PFSK-1 (cell line): ENCODE results near the gene CNOT1.

Source experiments
- FOXP2 ChIP-seq: optimal IDR thresholded peaks from 2 replicates; pipeline ENCODE3; 2011; ENCODE audit warnings: borderline replicate concordance, control low read depth, inconsistent platforms; ENCODE audit not compliant: insufficient read depth; ENCODE audit errors: extremely low read length, extremely low read depth
- POLR2AphosphoS5 ChIP-seq: IDR thresholded peaks from 2 replicates; pipeline ENCODE4 v1.6.1; 2012; ENCODE audit warnings: low read depth, mild to moderate bottlenecking, control low read depth, low read length, moderate library complexity
- SIN3A ChIP-seq: IDR thresholded peaks from 2 replicates; pipeline ENCODE4 v1.6.1; 2012; ENCODE audit warnings: mild to moderate bottlenecking, low read length, moderate library complexity, borderline replicate concordance; ENCODE audit not compliant: insufficient read depth
- TAF1 ChIP-seq: IDR thresholded peaks from 2 replicates; pipeline ENCODE4 v1.6.1; 2012; ENCODE audit warnings: low read length, control low read depth, borderline replicate concordance; ENCODE audit not compliant: insufficient read depth
- TF ChIP-seq, protein P1 (sequence below), 2 experiments: IDR thresholded peaks; 2 replicates each; pipeline versions ENCODE4 v1.6.1 to v1.8.0; 2011 to 2012; ENCODE audit warnings: low read depth in 2 of 2, low read length in 2 of 2, control low read depth in 1 of 2, inconsistent platforms in 1 of 2, mild to moderate bottlenecking in 1 of 2, moderate library complexity in 1 of 2; ENCODE audit not compliant: insufficient read depth in 1 of 2

The CNOT1 gene

DNA sequence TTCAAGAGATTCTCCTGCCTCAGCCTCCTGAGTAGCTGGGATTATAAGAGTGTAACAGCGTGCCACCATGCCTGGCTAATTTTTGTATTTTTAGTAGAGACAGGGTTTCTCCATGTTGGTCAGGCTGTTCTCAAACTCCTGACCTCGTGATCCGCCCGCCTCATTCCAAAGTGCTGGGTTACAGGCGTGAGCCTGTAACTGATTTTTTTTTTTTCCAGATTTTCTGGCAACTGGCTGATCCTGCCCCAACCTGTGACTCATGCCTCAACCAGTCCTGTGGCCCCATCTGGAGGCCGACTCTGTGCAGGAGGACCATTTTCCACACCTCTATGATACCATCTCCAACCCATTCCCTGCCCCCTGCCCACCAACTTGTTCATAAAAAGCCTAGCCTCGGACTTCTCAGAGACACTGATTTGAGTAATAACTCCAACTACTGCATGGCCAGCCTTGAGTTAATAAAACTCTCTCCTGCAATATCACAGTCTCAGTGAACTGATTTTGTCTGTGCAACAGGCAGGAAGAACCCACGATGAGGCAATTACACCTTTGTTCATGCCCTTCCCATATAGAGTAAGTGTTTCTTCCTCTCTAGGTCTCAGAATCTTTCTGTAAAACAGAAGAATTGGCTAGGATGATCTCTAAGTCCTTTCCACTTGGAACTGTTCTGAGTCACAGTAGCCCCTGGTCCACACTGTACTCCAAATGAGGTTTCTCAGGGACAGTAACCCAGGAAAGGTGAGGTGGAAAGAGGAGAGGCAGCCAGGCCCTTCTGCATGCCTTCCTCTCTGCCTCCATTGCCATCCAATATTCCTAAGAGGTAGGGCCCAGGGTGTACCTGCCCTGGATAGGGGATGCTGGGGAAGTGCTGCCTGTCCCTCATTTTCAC lies 8.8 kb upstream of the CNOT1 start:
- TF ChIP-seq TAF1 (no peak), SIN3A (no peak), FOXP2 (no peak), POLR2AphosphoS5 (no peak)
- TF ChIP-seq, protein P1, sequence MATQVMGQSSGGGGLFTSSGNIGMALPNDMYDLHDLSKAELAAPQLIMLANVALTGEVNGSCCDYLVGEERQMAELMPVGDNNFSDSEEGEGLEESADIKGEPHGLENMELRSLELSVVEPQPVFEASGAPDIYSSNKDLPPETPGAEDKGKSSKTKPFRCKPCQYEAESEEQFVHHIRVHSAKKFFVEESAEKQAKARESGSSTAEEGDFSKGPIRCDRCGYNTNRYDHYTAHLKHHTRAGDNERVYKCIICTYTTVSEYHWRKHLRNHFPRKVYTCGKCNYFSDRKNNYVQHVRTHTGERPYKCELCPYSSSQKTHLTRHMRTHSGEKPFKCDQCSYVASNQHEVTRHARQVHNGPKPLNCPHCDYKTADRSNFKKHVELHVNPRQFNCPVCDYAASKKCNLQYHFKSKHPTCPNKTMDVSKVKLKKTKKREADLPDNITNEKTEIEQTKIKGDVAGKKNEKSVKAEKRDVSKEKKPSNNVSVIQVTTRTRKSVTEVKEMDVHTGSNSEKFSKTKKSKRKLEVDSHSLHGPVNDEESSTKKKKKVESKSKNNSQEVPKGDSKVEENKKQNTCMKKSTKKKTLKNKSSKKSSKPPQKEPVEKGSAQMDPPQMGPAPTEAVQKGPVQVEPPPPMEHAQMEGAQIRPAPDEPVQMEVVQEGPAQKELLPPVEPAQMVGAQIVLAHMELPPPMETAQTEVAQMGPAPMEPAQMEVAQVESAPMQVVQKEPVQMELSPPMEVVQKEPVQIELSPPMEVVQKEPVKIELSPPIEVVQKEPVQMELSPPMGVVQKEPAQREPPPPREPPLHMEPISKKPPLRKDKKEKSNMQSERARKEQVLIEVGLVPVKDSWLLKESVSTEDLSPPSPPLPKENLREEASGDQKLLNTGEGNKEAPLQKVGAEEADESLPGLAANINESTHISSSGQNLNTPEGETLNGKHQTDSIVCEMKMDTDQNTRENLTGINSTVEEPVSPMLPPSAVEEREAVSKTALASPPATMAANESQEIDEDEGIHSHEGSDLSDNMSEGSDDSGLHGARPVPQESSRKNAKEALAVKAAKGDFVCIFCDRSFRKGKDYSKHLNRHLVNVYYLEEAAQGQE (IDR thresholded peaks at IDR 0.05; ENCODE audit: insufficient read depth in 1 of 2, low read depth in 2 of 2, low read length in 2 of 2): no peak

DNA sequence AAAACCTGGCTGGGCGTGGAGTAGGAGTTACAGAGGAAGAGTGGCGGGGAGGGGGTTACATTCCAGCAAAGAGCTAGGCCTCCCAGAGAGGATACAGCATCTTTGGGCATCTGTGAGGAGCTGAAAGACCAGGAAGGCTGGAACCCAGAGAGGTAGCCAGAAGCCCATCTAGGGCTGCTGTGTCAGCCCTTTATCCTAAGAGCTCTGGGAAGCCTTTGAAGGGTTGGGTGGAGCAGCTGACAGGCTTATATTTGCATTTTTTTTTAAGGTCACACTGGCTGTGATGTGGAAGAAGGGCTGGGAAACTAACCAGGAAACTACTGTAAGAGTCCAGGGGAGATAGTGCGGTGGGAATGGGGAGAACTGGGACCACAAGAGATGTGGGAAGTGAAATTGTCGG lies 6.8 kb upstream of the CNOT1 start:
- TF ChIP-seq FOXP2 (no peak), POLR2AphosphoS5 (no peak), SIN3A (no peak), TAF1 (no peak)
- TF ChIP-seq, protein P1 (IDR thresholded peaks at IDR 0.05; ENCODE audit: insufficient read depth in 1 of 2, low read depth in 2 of 2, low read length in 2 of 2): no peak

DNA sequence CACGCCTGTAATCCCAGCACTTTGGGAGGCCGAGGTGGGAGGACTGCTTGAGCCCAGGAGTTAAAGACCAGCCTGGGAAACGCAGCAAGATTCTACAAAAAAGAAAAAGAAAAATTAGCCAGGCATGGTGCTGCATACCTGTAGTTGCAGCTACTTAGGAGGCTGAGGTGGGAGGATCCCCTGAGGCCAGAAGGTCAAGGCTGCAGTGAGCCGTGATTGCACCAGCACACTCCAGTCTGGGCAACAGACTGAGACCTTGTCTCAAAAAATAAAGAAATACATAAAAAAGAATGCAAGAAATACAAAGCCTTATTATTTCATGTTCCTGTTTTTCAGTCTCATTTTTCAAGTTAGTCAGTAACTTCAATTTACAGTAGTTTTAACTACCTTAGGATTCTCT lies 5.9 kb upstream of the CNOT1 start:
- TF ChIP-seq SIN3A (no peak), FOXP2 (no peak)

DNA sequence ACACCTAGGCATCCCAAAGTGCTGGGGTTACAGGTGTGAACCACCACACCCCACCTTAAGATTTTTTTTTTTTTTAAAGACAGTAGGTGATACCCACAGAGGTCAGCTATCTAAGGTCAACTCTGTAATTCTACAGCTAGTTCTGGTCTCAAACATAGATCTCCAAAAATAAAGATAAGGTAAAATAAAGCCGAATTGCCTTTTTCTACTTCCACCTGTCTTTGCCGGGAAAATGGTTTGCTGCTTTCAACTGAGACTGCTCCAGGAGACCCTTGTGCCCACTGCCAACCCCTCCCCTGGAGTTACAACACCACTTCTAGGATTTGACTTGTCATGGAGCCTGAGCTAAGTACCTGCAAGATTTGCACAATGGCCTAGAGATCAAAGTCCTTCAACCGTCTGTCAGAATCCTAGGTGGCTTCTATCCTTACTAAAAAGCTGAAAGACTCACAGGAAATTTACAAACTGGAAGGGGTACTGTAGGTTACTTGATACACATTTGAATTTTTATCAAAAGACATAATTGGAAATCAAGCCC lies 4.7 kb upstream of the CNOT1 start:
- no peak for TF ChIP-seq FOXP2
- no peak for TF ChIP-seq TAF1
- TF ChIP-seq, protein P1 (IDR thresholded peaks at IDR 0.05; ENCODE audit: insufficient read depth in 1 of 2, low read depth in 2 of 2, low read length in 2 of 2): no peak

DNA sequence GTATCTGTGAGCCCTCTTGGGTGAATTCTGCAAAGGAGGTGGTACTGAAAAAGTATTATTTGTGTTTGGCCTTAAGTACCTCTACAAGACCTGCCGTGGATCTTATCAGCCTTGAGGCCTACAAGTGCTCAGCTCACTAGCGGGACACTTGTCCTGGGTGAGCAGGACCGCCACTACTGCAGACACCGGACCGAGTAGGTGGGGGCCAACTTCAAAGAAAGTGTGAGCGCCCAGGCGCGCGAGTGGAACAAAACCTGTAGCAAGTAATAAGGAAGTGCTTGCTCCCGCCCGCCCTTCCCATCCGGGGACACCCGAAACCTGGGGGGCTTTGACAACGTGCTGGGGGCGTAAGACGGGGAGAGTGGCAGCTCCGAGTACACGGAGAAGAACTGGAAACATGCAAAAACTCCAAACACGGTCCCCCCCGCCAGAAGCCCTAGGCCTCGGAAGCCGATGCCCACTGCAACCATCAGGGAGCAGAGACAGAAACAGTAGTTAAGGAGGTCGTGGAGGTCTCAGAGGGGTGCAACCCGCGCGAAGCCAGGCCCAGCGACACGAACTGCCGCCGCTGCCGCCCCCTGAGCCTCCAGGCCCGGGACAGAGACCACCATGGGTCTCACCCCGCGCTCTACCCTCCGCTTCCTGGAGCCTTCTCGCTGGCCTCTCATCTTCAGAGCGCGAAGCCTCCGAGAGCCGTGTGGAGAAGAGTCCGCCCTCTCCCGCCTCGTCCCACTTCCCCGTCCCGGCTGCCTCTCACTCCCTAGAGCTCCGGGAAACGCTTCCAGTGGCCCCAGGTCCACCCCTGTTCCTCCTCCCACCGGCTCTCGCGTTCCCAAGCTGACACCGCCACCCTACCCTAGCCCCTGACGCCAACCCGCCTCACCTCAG lies 537 bp downstream of the CNOT1 start:
- TF ChIP-seq SIN3A: no peak
- TF ChIP-seq TAF1: no peak
- TF ChIP-seq POLR2AphosphoS5: no peak
- TF ChIP-seq, protein P1 (IDR thresholded peaks at IDR 0.05; ENCODE audit: insufficient read depth in 1 of 2, low read depth in 2 of 2, low read length in 2 of 2): no peak
- no peak for TF ChIP-seq FOXP2
